ENCODE data around the gene KIF1A. TPM values are rescaled to one million over a fixed set of nuclear protein-coding genes. Genes with fewer than 3 reads are reported as not detected.
A peak's percentile ranks its signal among the peaks of the same experiment; 100 is the strongest.

The KIF1A gene
- total RNA-seq, 1 donor from 2014 or later: 48.9 TPM

GRCh38 chr2:240806006-240806405, 14.0 kb downstream of the KIF1A start:
- DNase-seq (ENCODE audit: low spot score in 2 of 2, unreplicated experiment in 2 of 2): no peak
- Mint-ChIP-seq H3K36me3 (peaks cover 11% of the 10 kb centered on the region), H3K9me3 (peaks cover 6% of the 10 kb centered on the region), H3K4me1 (peaks cover 5% of the 10 kb centered on the region), H3K27me3 (ENCODE audit: low read depth) (no peaks in the 10 kb centered on the region), H3K27ac (no peak overlapping the region), H3K4me3 (no peak overlapping the region)
- TF ChIP-seq CTCF (IDR thresholded peaks at IDR 0.05; ENCODE audit: unreplicated experiment): no peak

- no peak for TF ChIP-seq CTCF (IDR thresholded peaks at IDR 0.05; ENCODE audit: unreplicated experiment)
- Mint-ChIP-seq H3K27ac (no peak overlapping the region), H3K4me1 (peaks cover 18% of the 10 kb centered on the region), H3K27me3 (ENCODE audit: low read depth) (no peaks in the 10 kb centered on the region), H3K9me3 (peaks cover 9% of the 10 kb centered on the region), H3K4me3 (no peak overlapping the region), H3K36me3 (peaks cover 5% of the 10 kb centered on the region)
- DNase-seq (ENCODE audit: low spot score in 2 of 2, unreplicated experiment in 2 of 2): no peak
Measured at GRCh38 chr2:240803191-240803590, 16.8 kb downstream of the KIF1A start.

- no peak overlapping the region for H3K4me3 Mint-ChIP-seq
- TF ChIP-seq CTCF (IDR thresholded peaks at IDR 0.05; ENCODE audit: unreplicated experiment): no peak
- no peaks in the 10 kb centered on the region for H3K27me3 Mint-ChIP-seq (ENCODE audit: low read depth)
- peaks cover 16% of the 10 kb centered on the region for H3K4me1 Mint-ChIP-seq
- peak in 1 of 2 experiments; percentile 8 for DNase-seq (ENCODE audit: low spot score in 2 of 2, unreplicated experiment in 2 of 2)
- H3K27ac Mint-ChIP-seq: no peak overlapping the region
- H3K9me3 Mint-ChIP-seq: peaks cover 9% of the 10 kb centered on the region
- peaks cover 5% of the 10 kb centered on the region for H3K36me3 Mint-ChIP-seq
Measured at GRCh38 chr2:240799033-240799820, 20.8 kb downstream of the KIF1A start.

- Mint-ChIP-seq H3K36me3 (peaks cover 5% of the 10 kb centered on the region), H3K4me1 (peaks cover 24% of the 10 kb centered on the region), H3K9me3 (peaks cover 9% of the 10 kb centered on the region), H3K4me3 (no peak overlapping the region), H3K27me3 (ENCODE audit: low read depth) (no peaks in the 10 kb centered on the region), H3K27ac (no peak overlapping the region)
- no peak for DNase-seq (ENCODE audit: low spot score in 2 of 2, unreplicated experiment in 2 of 2)
- TF ChIP-seq CTCF (IDR thresholded peaks at IDR 0.05; ENCODE audit: unreplicated experiment): no peak
Measured at GRCh38 chr2:240798327-240798905, 21.6 kb downstream of the KIF1A start.

- Mint-ChIP-seq H3K4me3 (no peak overlapping the region), H3K4me1 (peaks cover 26% of the 10 kb centered on the region)
Measured at GRCh38 chr2:240797914-240798313, 22.1 kb downstream of the KIF1A start.

More at GRCh38 chr2:240797914-240798313, 22.1 kb downstream of the KIF1A start:
- Mint-ChIP-seq H3K27ac (no peak overlapping the region), H3K27me3 (ENCODE audit: low read depth) (no peaks in the 10 kb centered on the region), H3K9me3 (peaks cover 9% of the 10 kb centered on the region), H3K36me3 (peaks cover 5% of the 10 kb centered on the region)
- TF ChIP-seq CTCF (IDR thresholded peaks at IDR 0.05; ENCODE audit: unreplicated experiment): no peak
- DNase-seq (ENCODE audit: low spot score in 2 of 2, unreplicated experiment in 2 of 2): peak in 1 of 2 experiments; percentile 6

Measured in mesothelial cell of epicardium (in vitro differentiated cells).